K562 treated with DMSO at 1 percent for 24 hours (cell line): ENCODE measurements around the gene XPA. TPM values are rescaled to one million over a fixed set of nuclear protein-coding genes. Genes with fewer than 3 reads are reported as not detected.

ENCODE experiments used
- total RNA-seq: library from RNA; unstranded; fragments of 300-600 nt; gene quantifications from 2 replicates; pipeline ENCODE4 v1.2.3, GENCODE V29; 2022; ENCODE audit warnings: low read depth; ENCODE audit not compliant: insufficient read depth

The XPA gene
- total RNA-seq, result 8.7 and 11.7 TPM in 2 replicates

GRCh38 chr9:97696803-97697601 is at the start of gene XPA:
TSS of gene XPA (minus strand) at chr9:97697340. CDS start at chr9:97697292, 48 bp downstream.

GRCh38 chr9:97632985-97633858 is 63.9 kb downstream of the XPA start, which contains the start of the genes NCBP1 and TSTD2:
TSS of gene NCBP1 (plus strand) at chr9:97633821. CDS start at chr9:97633882, 61 bp downstream.
TSS of gene TSTD2 (minus strand) at chr9:97633368. CDS start at chr9:97627562, 5,806 bp downstream.

Other genes starting within 250 kb of the XPA start
- gene TMOD1, start 195.7 kb downstream of the XPA start, total RNA-seq, result 15.3 and 15.9 TPM in 2 replicates
- 10.7 and 14.6 TPM in 2 replicates for gene TSTD2, start 64.0 kb downstream of the XPA start, total RNA-seq
- 17.3 and 20.2 TPM in 2 replicates for gene NCBP1, start 63.5 kb downstream of the XPA start, total RNA-seq
- not detected in 2 replicates for gene FOXE1, start 155.9 kb upstream of the XPA start, total RNA-seq
- gene TRMO, start 225.2 kb upstream of the XPA start, total RNA-seq, result 6.7 and 9.4 TPM in 2 replicates
- gene HEMGN, start 240.8 kb upstream of the XPA start, total RNA-seq, result 4.1 and 4.2 TPM in 2 replicates